Trophoblast cell (in vitro differentiated cells and primary cell): ENCODE measurements around the gene SNAP25.
A peak's percentile ranks its signal among the peaks of the same experiment; 100 is the strongest.

Source experiments
- DNase-seq, 2 donors: peaks; one replicate each; pipeline ENCODE4 v3.0.0-alpha.2; 2016
- H2AFZ ChIP-seq: 2 replicates; pipeline ENCODE4 v1.6.1; 2013; ENCODE audit warnings: low read length, moderate library complexity, mild to moderate bottlenecking; ENCODE audit not compliant: insufficient read depth, poor library complexity
- H2AK5ac ChIP-seq: 2 replicates; pipeline ENCODE4 v1.6.1; 2013; ENCODE audit warnings: mild to moderate bottlenecking, low read length
- H2BK120ac ChIP-seq: 2 replicates; pipeline ENCODE4 v1.6.1; 2013; ENCODE audit warnings: low read length, mild to moderate bottlenecking, moderate library complexity; ENCODE audit not compliant: insufficient read depth, poor library complexity
- H2BK12ac ChIP-seq: 2 replicates; pipeline ENCODE4 v1.6.1; 2013; ENCODE audit warnings: mild to moderate bottlenecking, low read length, moderate library complexity
- H2BK5ac ChIP-seq: 2 replicates; pipeline ENCODE4 v1.6.1; 2013; ENCODE audit warnings: low read length, low read depth, moderate library complexity, mild to moderate bottlenecking; ENCODE audit not compliant: poor library complexity
- H3K14ac ChIP-seq: 2 replicates; pipeline ENCODE4 v1.6.1; 2013; ENCODE audit warnings: mild to moderate bottlenecking, low read length
- H3K18ac ChIP-seq: 2 replicates; pipeline ENCODE4 v1.6.1; 2013; ENCODE audit warnings: mild to moderate bottlenecking, low read length
- H3K23ac ChIP-seq: 2 replicates; pipeline ENCODE4 v1.6.1; 2013; ENCODE audit warnings: low read length
- H3K27ac ChIP-seq: 2 replicates; pipeline ENCODE4 v1.5.1; 2013; ENCODE audit warnings: low read depth, mild to moderate bottlenecking, inconsistent platforms, low read length, moderate library complexity
- H3K27me3 ChIP-seq: 2 replicates; pipeline ENCODE4 v1.6.1; 2013; ENCODE audit warnings: inconsistent platforms, mild to moderate bottlenecking, low read length, moderate library complexity; ENCODE audit not compliant: insufficient read depth
- H3K36me3 ChIP-seq, 2 experiments: 1 replicate in 1 of 2; 2 replicates in 1 of 2; pipeline ENCODE4 v1.6.1; 2013; ENCODE audit warnings: low read length in 2 of 2, mild to moderate bottlenecking in 2 of 2, moderate library complexity in 1 of 2; ENCODE audit not compliant: insufficient read depth in 2 of 2, control insufficient read depth in 1 of 2
- H3K4ac ChIP-seq: 2 replicates; pipeline ENCODE4 v1.6.1; 2013; ENCODE audit warnings: low read depth, mild to moderate bottlenecking, low read length, moderate library complexity
- H3K4me1 ChIP-seq, 2 experiments: 1 replicate in 1 of 2; 2 replicates in 1 of 2; pipeline ENCODE4 v1.6.1; 2013; ENCODE audit warnings: low read length in 2 of 2, mild to moderate bottlenecking in 2 of 2, moderate library complexity in 1 of 2; ENCODE audit not compliant: insufficient read depth in 2 of 2, control insufficient read depth in 1 of 2
- H3K4me2 ChIP-seq: 2 replicates; pipeline ENCODE4 v1.6.1; 2013; ENCODE audit warnings: inconsistent platforms, mild to moderate bottlenecking, low read length, moderate library complexity
- H3K4me3 ChIP-seq: 2 replicates; pipeline ENCODE4 v1.5.1; 2013; ENCODE audit warnings: mild to moderate bottlenecking, low read depth, low read length, inconsistent platforms
- H3K79me1 ChIP-seq: one replicate; pipeline ENCODE4 v1.6.1; 2013; ENCODE audit warnings: low read length
- H3K79me2 ChIP-seq: 2 replicates; pipeline ENCODE4 v1.6.1; 2013; ENCODE audit warnings: low read length, mild to moderate bottlenecking; ENCODE audit not compliant: control insufficient read depth, insufficient read depth, poor library complexity
- H3K9ac ChIP-seq: 2 replicates; pipeline ENCODE4 v1.6.1; 2013; ENCODE audit warnings: mild to moderate bottlenecking, low read length
- H3K9me3 ChIP-seq: 2 replicates; pipeline ENCODE4 v1.6.1; 2013; ENCODE audit warnings: low read depth, mild to moderate bottlenecking, control low read depth, inconsistent platforms, low read length; ENCODE audit not compliant: insufficient read depth
- H4K12ac ChIP-seq: 2 replicates; pipeline ENCODE4 v1.6.1; 2013; ENCODE audit warnings: low read depth, mild to moderate bottlenecking, low read length, moderate library complexity
- H4K8ac ChIP-seq: 2 replicates; pipeline ENCODE4 v1.6.1; 2013; ENCODE audit warnings: low read depth, mild to moderate bottlenecking, low read length, moderate library complexity
- H4K91ac ChIP-seq: one replicate; pipeline ENCODE4 v1.6.1; 2013; ENCODE audit warnings: low read depth, mild to moderate bottlenecking, low read length, moderate library complexity
- WGBS: extraction: QIAGEN DNeasy Blood & Tissue Kit; methylation state at CpG from one replicate; pipeline ENCODE4 v1.1.7; 2013; ENCODE audit warnings: missing lambda C conversion rate; ENCODE audit not compliant: insufficient read length, insufficient coverage; ENCODE audit errors: extremely low coverage; 5-methylcytosine and 5-hydroxymethylcytosine counted together

Gene SNAP25

DNA sequence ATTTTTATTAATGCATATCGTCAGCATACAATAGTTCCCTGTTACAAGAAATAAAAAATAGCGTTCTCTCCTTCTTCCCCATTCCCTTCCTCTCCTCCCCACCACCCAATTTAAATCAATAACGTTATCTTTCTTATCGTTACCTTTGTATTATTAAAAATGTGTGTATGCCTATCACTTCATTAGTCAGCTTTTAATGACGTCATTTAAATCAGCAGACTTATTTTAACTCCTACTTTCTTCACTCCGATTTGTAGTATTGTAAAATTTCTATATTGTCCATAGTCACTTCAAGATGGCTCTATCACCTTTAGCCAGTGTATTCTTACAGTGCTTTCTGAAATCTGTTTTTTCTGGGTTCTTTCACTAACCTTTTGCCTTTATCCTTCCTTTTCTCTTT, 126.3 kb downstream of the SNAP25 start:
- 100% methylated on average over 3 of the region's 6 CpGs for WGBS

DNA sequence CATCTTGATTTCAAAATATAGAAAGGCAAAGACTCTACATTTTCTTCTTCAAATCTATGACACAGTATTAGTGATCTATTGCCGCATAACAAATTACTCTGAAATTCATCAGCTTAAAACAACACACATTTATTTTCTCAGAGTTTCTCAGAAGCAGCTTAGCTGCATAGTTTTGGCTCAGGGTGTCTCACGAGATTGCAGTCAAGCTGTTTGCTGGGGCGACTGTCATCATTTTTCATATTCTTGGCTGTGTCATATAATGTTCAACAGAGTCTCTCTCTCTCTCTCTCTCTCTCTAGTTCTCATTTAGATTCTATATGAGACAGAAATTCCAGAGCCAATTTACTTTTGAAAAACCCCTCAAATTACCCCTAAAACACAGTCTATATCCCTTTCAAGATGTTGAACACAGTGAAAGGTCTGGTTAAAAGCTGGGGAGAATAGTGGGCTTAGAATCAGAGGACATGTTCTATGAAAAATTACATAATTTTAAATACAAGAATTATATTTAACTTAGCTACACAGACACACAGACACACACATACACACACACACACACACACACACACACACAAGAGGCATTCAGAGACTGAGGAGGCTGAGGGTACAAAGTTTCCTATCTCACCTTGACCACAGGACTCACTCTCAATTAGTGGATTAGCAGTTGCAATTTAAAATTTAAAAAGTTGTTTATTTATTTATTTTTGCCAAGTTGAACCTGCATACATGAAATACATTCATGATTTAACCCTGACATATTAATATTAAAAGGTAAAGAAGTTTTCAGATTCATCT, 128.7 kb downstream of the SNAP25 start:
- no peak overlapping the region for H3K27ac ChIP-seq
- H2BK5ac ChIP-seq, result no peak overlapping the region
- no peak overlapping the region for H4K8ac ChIP-seq
- no peaks in the 10 kb centered on the region for H3K27me3 ChIP-seq
- H3K36me3 ChIP-seq, result no peaks in the 10 kb centered on the region
- H2AK5ac ChIP-seq, result no peak overlapping the region
- no peaks in the 10 kb centered on the region for H3K79me2 ChIP-seq
- no peak overlapping the region for H4K91ac ChIP-seq
- H3K18ac ChIP-seq, result no peak overlapping the region
- H3K4ac ChIP-seq, result no peak overlapping the region
- H2AFZ ChIP-seq, result no peak overlapping the region
- H2BK120ac ChIP-seq, result no peak overlapping the region
- WGBS, result no CpG with 5 or more reads among the region's 3 CpGs
- H3K9me3 ChIP-seq, result no peaks in the 10 kb centered on the region
- H4K12ac ChIP-seq, result no peak overlapping the region
- no peak overlapping the region for H3K23ac ChIP-seq
- H3K4me2 ChIP-seq, result no peak overlapping the region
- no peak overlapping the region for H3K14ac ChIP-seq
- H3K9ac ChIP-seq, result no peak overlapping the region
- H3K4me1 ChIP-seq, result peaks cover 5 to 8% of the 10 kb centered on the region in 2 experiments
- no peak for DNase-seq
- no peak overlapping the region for H2BK12ac ChIP-seq
- H3K4me3 ChIP-seq, result no peak overlapping the region
- peaks cover 3% of the 10 kb centered on the region for H3K79me1 ChIP-seq

More for the DNA sequence above, 126.3 kb downstream of the SNAP25 start:
- Histone ChIP-seq H4K12ac (no peak overlapping the region), H3K79me1 (no peaks in the 10 kb centered on the region), H2BK12ac (no peak overlapping the region), H2BK5ac (no peak overlapping the region), H3K27me3 (no peaks in the 10 kb centered on the region), H2AFZ (no peak overlapping the region), H3K79me2 (no peaks in the 10 kb centered on the region), H3K4ac (no peak overlapping the region), H3K18ac (no peak overlapping the region), H3K4me1 (no peaks in the 10 kb centered on the region), H3K9me3 (peaks cover 2% of the 10 kb centered on the region), H3K4me2 (no peak overlapping the region), H3K14ac (no peak overlapping the region), H3K23ac (no peak overlapping the region), H4K8ac (no peak overlapping the region), H2AK5ac (no peak overlapping the region), H3K36me3 (no peaks in the 10 kb centered on the region), H3K9ac (no peak overlapping the region), H2BK120ac (no peak overlapping the region), H4K91ac (no peak overlapping the region), H3K27ac (no peak overlapping the region), H3K4me3 (no peak overlapping the region)
- DNase-seq, result no peak

DNA sequence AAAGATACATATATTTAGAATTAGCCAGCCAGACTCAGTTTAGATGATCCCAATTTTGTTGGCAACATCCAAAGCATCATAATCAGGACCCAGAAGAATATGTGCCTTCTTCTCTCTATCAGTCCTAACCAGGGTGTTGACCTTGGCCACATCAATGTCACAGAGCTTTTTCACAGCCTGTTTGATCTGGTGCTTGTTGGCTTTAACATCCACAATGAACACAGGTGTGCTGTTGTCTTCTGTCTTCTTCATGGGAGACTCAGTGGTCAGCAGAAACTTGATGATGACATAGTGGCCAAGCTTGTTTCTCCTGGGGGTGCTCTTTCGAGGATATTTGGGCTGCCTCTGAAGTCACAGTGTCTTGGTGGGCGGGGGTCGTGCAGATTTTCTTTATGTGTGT, 130.5 kb downstream of the SNAP25 start:
- no peak overlapping the region for H2BK5ac ChIP-seq
- no peaks in the 10 kb centered on the region for H3K27me3 ChIP-seq
- no peak for DNase-seq
- peaks cover 3% of the 10 kb centered on the region for H3K79me1 ChIP-seq
- H3K9me3 ChIP-seq, result no peaks in the 10 kb centered on the region
- H4K8ac ChIP-seq, result no peak overlapping the region
- H3K18ac ChIP-seq, result no peak overlapping the region
- H3K36me3 ChIP-seq, result no peaks in the 10 kb centered on the region
- H4K91ac ChIP-seq, result peak overlapping the region; percentile 47
- H3K4me3 ChIP-seq, result no peak overlapping the region
- H4K12ac ChIP-seq, result no peak overlapping the region
- H3K4ac ChIP-seq, result no peak overlapping the region
- no peaks in the 10 kb centered on the region for H3K79me2 ChIP-seq
- no peak overlapping the region for H3K4me2 ChIP-seq
- H3K4me1 ChIP-seq, result peaks cover 8 to 11% of the 10 kb centered on the region in 2 experiments
- H2AFZ ChIP-seq, result no peak overlapping the region
- H3K14ac ChIP-seq, result no peak overlapping the region
- H2BK12ac ChIP-seq, result peak overlapping the region; percentile 9
- no CpG with 5 or more reads among the region's 3 CpGs for WGBS
- no peak overlapping the region for H2BK120ac ChIP-seq
- H3K27ac ChIP-seq, result no peak overlapping the region
- no peak overlapping the region for H3K23ac ChIP-seq
- no peak overlapping the region for H2AK5ac ChIP-seq
- no peak overlapping the region for H3K9ac ChIP-seq

DNA sequence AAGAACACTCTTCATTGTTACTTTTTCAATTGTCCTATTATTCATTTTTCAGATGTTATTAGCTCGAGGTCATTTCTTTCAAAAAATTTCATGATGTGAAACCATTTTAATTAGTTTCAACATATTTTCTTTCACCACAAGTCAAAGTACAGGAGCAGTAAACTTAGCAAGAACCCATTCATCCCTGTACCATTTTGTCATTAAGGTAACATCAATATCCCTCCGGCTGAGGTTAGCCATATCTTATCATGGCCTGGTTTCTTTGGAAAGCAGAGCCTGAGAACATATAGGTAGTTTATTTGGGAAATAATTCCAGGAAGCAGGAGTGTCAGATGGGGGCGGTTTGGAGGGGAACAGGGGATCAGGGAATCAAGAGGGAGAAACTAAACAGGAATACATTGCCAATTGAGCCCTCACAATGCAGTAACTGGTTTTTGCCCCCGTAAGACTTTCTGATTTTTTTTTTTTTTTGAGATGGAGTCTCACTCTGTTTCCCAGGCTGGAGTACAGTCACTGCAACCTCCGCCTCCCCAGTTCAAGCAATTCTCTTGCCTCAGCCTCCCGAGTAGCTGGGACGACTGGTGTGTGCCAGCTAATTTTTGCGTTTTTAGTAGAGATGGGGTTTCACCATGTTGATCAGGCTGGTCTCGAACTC, 131.7 kb downstream of the SNAP25 start:
- Histone ChIP-seq H3K79me2 (no peaks in the 10 kb centered on the region), H2BK120ac (no peak overlapping the region), H3K27me3 (no peaks in the 10 kb centered on the region), H3K4ac (no peak overlapping the region), H4K12ac (no peak overlapping the region), H2BK5ac (no peak overlapping the region), H4K8ac (no peak overlapping the region), H3K18ac (no peak overlapping the region), H3K27ac (no peak overlapping the region), H3K14ac (no peak overlapping the region), H3K36me3 (no peaks in the 10 kb centered on the region), H3K23ac (no peak overlapping the region), H2BK12ac (no peak overlapping the region), H3K79me1 (peaks cover 5% of the 10 kb centered on the region), H4K91ac (no peak overlapping the region), H3K9me3 (no peaks in the 10 kb centered on the region), H2AFZ (no peak overlapping the region), H3K9ac (no peak overlapping the region), H2AK5ac (no peak overlapping the region), H3K4me2 (no peak overlapping the region), H3K4me1 (peaks cover 8 to 11% of the 10 kb centered on the region in 2 experiments), H3K4me3 (no peak overlapping the region)
- no CpG with 5 or more reads among the region's 9 CpGs for WGBS
- no peak for DNase-seq
